Large intestine (tissue), 12 donors: Measurements from ENCODE around the gene GRB2. TPM values are rescaled to one million over a fixed set of nuclear protein-coding genes. Genes with fewer than 3 reads are reported as not detected.
"Not testable (repeated sequence)": the region's sequence is repeated elsewhere in the genome, so short reads cannot be mapped to it uniquely, and the experiment has no call there.

ENCODE experiments used
- DNase-seq, 2 donors: peaks; one replicate each; pipeline versions ENCODE4 v3.0.0 to v3.0.0-alpha.2; 2013
- H3K27ac ChIP-seq: one replicate; pipeline ENCODE4 v1.5.1; 2013; ENCODE audit warnings: low read length
- H3K27me3 ChIP-seq: 2 replicates; pipeline ENCODE4 v1.6.1; 2013; ENCODE audit warnings: low read length; ENCODE audit not compliant: control insufficient read depth, insufficient read depth
- H3K36me3 ChIP-seq: 2 replicates; pipeline ENCODE4 v1.6.1; 2013; ENCODE audit warnings: low read length; ENCODE audit not compliant: control insufficient read depth, insufficient read depth
- H3K4me1 ChIP-seq: one replicate; pipeline ENCODE4 v1.6.1; 2013; ENCODE audit warnings: low read length; ENCODE audit not compliant: control insufficient read depth, insufficient read depth
- H3K4me3 ChIP-seq: one replicate; pipeline ENCODE4 v1.5.1; 2013; ENCODE audit warnings: low read length
- H3K9me3 ChIP-seq: one replicate; pipeline ENCODE4 v1.6.1; 2013; ENCODE audit warnings: mild to moderate bottlenecking, low read depth, low read length, moderate library complexity; ENCODE audit not compliant: control insufficient read depth
- WGBS: methylation state at CpG from one replicate; pipeline ENCODE4 v1.1.5; 2013; ENCODE audit warnings: low lambda C conversion rate; ENCODE audit not compliant: insufficient coverage; 5-methylcytosine and 5-hydroxymethylcytosine counted together
- long read RNA-seq, 11 donors: transcript quantifications; one replicate each; lab custom pipeline, GENCODE V29; 2026
- polyA plus RNA-seq: library from polyadenylated mRNA; unstranded; fragments of 120-200 nt; gene quantifications from one replicate; pipeline ENCODE4 v1.2.1, GENCODE V29; 2013

Gene GRB2
- 67.7 TPM for polyA plus RNA-seq
- long read RNA-seq, donor 1, transcript GRB2-202 (6 exons, 3,248 nt): major isoform, 23 of 35 reads
- long read RNA-seq, donor 1, partial matches to known transcripts: 7 of 35 reads
- long read RNA-seq, donor 1, other reads (novel, unspliced or antisense): 0 of 35 reads
- long read RNA-seq, donor 2, transcript GRB2-205 (5 exons, 3,182 nt): minor isoform, 9 of 195 reads
- long read RNA-seq, donor 2, transcript GRB2-202 (6 exons, 3,248 nt): major isoform, 25 of 195 reads
- long read RNA-seq, donor 2, partial matches to known transcripts: 161 of 195 reads
- long read RNA-seq, donor 2, other reads (novel, unspliced or antisense): 0 of 195 reads
- long read RNA-seq, donor 3: 0 reads
- long read RNA-seq, donor 4, partial matches to known transcripts: 0 of 2 reads
- long read RNA-seq, donor 4, other reads (novel, unspliced or antisense): 0 of 2 reads
- long read RNA-seq, donor 5, transcript GRB2-205 (5 exons, 3,182 nt): minor isoform, 5 of 45 reads
- long read RNA-seq, donor 5, transcript GRB2-202 (6 exons, 3,248 nt): major isoform, 23 of 45 reads
- long read RNA-seq, donor 5, partial matches to known transcripts: 16 of 45 reads
- long read RNA-seq, donor 5, other reads (novel, unspliced or antisense): 0 of 45 reads
- long read RNA-seq, donor 6, transcript GRB2-202 (6 exons, 3,248 nt): major isoform, 37 of 56 reads
- long read RNA-seq, donor 6, transcript GRB2-205 (5 exons, 3,182 nt): minor isoform, 12 of 56 reads
- long read RNA-seq, donor 6, partial matches to known transcripts: 6 of 56 reads
- long read RNA-seq, donor 6, other reads (novel, unspliced or antisense): 0 of 56 reads
- long read RNA-seq, donor 7, transcript GRB2-202 (6 exons, 3,248 nt): major isoform, 15 of 19 reads
- long read RNA-seq, donor 7, partial matches to known transcripts: 0 of 19 reads
- long read RNA-seq, donor 7, other reads (novel, unspliced or antisense): 0 of 19 reads
- long read RNA-seq, donor 8, transcript GRB2-202 (6 exons, 3,248 nt): major isoform, 27 of 52 reads
- long read RNA-seq, donor 8, transcript GRB2-205 (5 exons, 3,182 nt): minor isoform, 11 of 52 reads
- long read RNA-seq, donor 8, partial matches to known transcripts: 10 of 52 reads
- long read RNA-seq, donor 8, other reads (novel, unspliced or antisense): 0 of 52 reads
- long read RNA-seq, donor 9, transcript GRB2-205 (5 exons, 3,182 nt): minor isoform, 12 of 29 reads
- long read RNA-seq, donor 9, transcript GRB2-202 (6 exons, 3,248 nt): major isoform, 16 of 29 reads
- long read RNA-seq, donor 9, partial matches to known transcripts: 0 of 29 reads
- long read RNA-seq, donor 9, other reads (novel, unspliced or antisense): 0 of 29 reads
- long read RNA-seq, donor 10, transcript GRB2-202 (6 exons, 3,248 nt): major isoform, 32 of 92 reads
- long read RNA-seq, donor 10, transcript GRB2-205 (5 exons, 3,182 nt): minor isoform, 6 of 92 reads
- long read RNA-seq, donor 10, partial matches to known transcripts: 52 of 92 reads
- long read RNA-seq, donor 10, other reads (novel, unspliced or antisense): 0 of 92 reads
- long read RNA-seq, donor 11, transcript GRB2-202 (6 exons, 3,248 nt): major isoform, 24 of 27 reads
- long read RNA-seq, donor 11, partial matches to known transcripts: 0 of 27 reads
- long read RNA-seq, donor 11, other reads (novel, unspliced or antisense): 0 of 27 reads

DNA sequence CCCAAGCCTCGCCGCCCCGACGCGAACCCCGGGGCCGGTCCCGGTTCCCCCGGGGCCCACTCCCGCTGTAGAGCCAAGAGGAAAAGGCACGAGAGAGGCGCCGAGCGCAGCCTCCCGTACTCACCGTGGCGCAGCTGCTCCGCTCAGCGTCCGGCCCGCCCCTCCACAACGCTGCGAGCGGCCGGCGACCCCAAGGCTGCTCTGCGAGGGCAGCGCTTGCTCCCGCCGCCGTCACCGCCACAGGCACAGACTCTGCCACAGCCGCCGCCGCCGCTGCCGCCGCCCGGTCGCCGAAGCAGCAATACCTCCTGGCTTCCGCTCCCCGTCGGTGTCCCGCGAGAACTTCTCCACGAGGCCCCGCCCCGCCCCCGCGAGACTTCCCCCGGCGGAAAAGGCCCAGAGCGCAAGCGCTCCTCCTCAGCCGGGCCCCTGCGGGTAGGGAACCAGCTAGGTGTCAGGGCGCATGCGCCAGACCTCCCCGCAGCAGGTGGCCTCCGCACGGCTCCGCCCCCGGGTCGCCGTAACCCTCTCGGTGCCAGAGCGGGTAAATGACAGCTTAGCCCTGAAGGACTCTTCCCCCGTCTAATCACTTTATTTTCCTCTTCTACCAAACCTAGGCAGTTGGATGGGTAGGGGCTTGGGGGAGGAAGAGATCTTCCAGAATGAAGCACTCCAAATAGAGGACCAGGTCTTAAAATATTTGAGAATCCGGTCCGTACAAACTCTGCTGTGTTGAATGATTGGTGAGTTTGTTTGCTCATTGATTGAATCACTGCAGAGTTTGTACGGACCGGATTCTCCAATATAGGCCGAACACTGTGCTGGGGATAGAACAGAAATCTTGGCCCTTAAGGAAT is at the start of gene GRB2:
Gene GRB2 (minus strand): TSS at position 314 of the 857 bp plus-strand sequence. CDS start 12,050 bp downstream, outside the sequence.
- peak within 1 kb of the TSS; percentile 87 for H3K27ac ChIP-seq
- H3K4me3 ChIP-seq: peak within 1 kb of the TSS; percentile 100
- DNase-seq: peak; percentile 97
- WGBS: no CpG with 5 or more reads among the region's 74 CpGs
- H3K36me3 ChIP-seq: no peaks in the 10 kb centered on the region
- no peaks in the 10 kb centered on the region for H3K9me3 ChIP-seq
- peaks cover 9% of the 10 kb centered on the region for H3K4me1 ChIP-seq
- H3K27me3 ChIP-seq: no peaks in the 10 kb centered on the region

DNA sequence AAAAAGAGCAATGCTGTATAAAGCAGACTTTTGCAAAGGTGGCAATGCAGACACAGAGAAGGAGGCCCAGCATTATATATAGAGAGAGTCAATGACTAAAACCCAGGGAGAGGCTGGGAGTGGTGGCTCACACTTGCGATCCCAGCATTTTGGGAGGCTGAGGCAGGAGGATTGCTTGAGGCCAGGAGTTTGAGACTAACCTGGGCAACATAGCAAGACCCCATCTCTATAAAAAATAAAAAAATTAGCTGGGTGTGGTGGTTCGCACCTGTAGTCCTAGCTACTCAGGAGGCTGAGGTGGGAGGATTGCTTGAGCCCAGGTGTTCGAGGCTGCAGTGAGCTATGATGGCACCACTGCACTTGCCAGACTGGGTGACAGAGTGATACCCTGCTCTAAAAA is 49.2 kb upstream of the GRB2 start:
- not testable (repeated sequence) for H3K36me3 ChIP-seq, H3K4me3 ChIP-seq, H3K27me3 ChIP-seq, H3K9me3 ChIP-seq, DNase-seq
- WGBS: 90% methylated on average over 2 of the region's 3 CpGs
- H3K27ac ChIP-seq: peak overlapping the region; percentile 98
- H3K4me1 ChIP-seq: peaks cover 26% of the 10 kb centered on the region

DNA sequence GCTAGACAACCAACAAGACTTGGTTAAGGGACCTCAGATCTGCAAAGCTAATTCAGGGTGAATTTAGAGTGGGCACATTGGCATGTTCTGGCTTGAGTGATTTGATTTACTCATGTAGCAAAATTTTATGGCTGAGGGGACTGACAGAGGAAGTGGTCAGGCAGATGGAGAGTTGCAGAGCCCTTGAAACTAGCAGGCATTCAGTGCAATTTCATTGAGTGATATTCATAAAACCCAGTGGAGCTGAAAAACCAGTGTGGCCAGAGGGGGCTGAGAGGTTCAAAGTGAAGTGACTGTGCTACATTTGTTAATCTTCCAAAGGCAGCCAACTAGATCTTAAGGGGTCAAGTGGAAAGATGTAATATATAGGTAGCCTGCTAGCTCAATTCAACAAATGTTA is 48.7 kb upstream of the GRB2 start:
- Histone ChIP-seq H3K27ac (no peak overlapping the region), H3K4me1 (peaks cover 22% of the 10 kb centered on the region), H3K4me3 (no peak overlapping the region), H3K27me3 (no peaks in the 10 kb centered on the region), H3K36me3 (no peaks in the 10 kb centered on the region), H3K9me3 (no peaks in the 10 kb centered on the region)
- no peak for DNase-seq

DNA sequence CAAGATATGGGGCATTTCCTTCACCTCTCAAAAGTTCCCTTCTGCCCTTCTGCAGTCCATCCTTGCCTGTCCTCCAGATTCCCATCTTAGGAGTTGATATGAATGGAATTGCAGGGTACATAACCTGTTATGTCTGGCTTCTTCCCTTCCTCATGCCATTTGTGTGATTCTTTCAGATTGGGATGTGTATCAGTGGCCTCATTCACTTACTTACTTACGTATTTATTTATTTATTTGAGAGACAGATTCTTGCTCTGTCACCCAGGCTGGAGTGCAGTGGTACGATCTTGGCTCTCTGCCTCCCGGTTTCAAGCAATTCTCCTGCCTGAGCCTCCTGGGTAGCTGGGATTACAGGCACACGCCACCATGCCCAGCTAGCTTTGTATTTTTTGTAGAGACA is 44.8 kb upstream of the GRB2 start:
- Histone ChIP-seq H3K27me3 (no peaks in the 10 kb centered on the region), H3K4me3 (no peak overlapping the region), H3K9me3 (no peaks in the 10 kb centered on the region), H3K27ac (no peak overlapping the region), H3K4me1 (peaks cover 4% of the 10 kb centered on the region), H3K36me3 (no peaks in the 10 kb centered on the region)
- WGBS: no CpG with 5 or more reads among the region's 4 CpGs
- DNase-seq: no peak

DNA sequence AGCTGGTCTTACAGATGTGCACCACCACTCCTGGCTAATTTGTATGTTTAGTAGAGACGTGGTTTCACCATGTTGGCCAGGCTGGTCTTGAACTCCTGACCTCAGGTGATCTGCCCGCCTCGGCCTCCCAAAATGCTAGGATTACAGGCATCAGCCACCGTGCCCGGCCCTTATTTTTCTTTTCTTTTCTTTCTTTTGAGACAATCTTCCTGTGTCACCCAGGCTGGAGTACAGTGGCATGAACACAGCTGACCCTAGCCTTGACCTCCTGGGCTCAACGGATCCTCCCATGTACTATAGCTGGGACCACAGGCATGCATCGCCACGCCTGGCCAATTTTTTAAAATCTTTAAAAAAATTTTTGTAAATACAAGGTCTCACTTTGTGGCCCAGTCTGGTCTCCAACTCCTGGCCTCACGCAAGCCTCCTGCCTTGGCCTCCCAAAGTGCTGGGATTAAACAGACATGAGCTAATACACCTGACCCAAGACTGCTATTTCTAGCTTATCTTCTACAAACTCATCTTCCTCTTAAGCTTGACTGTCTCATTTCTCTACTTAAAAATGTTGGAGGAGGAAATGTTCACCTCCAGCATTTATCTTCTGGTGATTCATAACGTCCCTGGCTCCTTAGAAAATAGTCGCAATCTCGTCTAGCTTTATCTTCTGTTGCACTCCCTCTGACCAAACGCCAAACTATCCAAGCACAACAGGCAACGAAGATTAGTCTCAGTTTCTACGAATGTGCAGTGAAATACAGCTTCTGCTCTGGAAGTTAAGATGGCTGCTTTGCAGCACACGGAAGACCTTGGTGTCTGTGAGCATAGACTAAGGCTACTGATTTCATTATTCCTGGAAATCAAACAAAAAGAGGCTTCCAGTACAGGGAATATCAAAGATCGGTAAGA is 42.7 kb upstream of the GRB2 start:
- no peak for DNase-seq
- WGBS: no CpG with 5 or more reads among the region's 17 CpGs
- Histone ChIP-seq H3K27me3 (no peaks in the 10 kb centered on the region), H3K9me3 (no peaks in the 10 kb centered on the region), H3K36me3 (no peaks in the 10 kb centered on the region), H3K27ac (no peak overlapping the region), H3K4me3 (no peak overlapping the region), H3K4me1 (no peaks in the 10 kb centered on the region)

DNA sequence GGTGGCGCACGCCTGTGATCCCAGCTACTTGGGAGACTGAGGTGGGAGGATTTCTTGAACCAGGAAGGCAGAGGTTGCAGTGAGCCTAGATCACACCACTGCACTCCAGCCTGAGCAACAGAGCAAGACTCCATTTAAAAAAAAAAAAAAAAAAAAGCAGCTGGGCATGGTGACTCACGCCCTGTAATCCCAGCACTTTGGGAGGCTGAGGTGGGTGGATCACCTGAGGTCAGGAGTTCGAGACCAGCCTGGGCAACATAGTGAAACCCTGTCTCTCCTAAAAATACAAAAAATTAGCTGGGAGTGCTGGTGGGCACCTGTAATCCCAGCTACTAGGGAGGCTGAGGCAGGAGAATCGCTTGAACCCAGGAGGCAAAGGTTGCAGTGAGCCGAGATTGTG is 40.4 kb upstream of the GRB2 start:
- WGBS: no CpG with 5 or more reads among the region's 6 CpGs
- not testable (repeated sequence) for H3K9me3 ChIP-seq, H3K4me3 ChIP-seq, H3K36me3 ChIP-seq, H3K27me3 ChIP-seq, H3K27ac ChIP-seq, DNase-seq, H3K4me1 ChIP-seq

DNA sequence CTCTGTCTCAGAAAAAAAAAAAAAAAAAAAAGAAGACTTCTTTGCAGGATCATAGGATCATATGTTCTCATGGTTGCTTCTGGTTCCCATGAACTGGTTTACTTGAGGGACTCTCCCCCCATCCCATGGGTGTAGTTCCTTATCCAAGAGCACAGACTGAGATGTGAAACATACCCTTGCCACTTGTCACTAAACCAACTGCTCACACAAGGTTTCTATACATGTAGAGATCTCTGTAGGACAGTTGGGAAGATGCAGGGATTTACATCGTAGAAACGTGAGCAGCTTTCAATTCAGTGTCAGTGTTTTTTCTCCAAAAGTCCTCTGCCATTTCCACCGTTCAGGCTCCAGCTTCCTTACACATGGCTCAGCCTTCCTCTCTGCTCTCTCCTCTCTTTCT is 39.8 kb upstream of the GRB2 start:
- Histone ChIP-seq H3K4me3 (no peak overlapping the region), H3K27ac (no peak overlapping the region), H3K9me3 (no peaks in the 10 kb centered on the region), H3K36me3 (no peaks in the 10 kb centered on the region), H3K4me1 (no peaks in the 10 kb centered on the region), H3K27me3 (no peaks in the 10 kb centered on the region)
- WGBS: 60% methylated on average over 1 of the region's 3 CpGs
- no peak for DNase-seq

DNA sequence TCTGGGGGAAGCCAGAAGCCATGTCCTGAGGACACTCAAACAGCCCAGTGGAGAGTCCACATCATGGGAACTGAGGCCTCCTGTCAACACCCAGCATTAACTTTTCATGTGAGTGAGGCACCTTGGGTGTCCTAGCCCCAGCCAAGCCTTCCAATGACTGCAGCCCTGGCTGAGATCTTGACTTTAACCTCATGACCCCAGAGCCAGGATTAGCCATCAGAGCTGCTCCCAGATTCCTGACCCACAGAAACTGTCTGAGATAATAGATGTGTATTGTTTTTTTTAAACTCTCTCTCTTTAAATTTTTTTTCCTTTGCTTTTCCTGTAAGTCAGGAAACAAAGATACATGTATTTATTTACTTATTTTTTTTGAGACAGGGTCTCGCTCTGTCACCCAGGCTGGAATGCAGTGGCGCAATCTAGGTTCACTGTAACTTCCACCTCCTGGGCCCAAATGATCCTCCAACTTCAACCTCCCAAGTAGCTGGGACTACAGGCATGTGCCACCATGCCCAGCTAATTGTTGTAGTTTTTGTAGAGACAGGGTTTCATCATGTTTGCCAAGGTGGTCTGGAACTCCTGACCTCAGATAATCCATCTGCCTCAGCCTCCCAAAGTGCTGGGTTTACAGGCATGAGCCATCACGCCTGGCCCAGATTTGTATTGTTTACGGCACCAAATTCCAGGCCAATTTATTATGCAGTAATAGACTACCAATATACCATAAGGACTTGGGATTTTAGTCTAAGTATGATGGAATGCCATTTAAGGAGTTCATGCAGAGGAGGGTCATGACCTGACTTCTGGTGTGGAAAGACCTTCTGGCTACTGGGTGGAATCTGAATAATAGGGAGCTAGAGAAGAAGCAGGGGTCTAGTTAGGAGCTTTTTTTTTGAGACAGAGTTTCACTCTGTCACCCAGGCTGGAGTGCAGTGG is 37.0 kb upstream of the GRB2 start:
- H3K36me3 ChIP-seq: no peaks in the 10 kb centered on the region
- DNase-seq: no peak
- no peak overlapping the region for H3K4me3 ChIP-seq
- no peak overlapping the region for H3K27ac ChIP-seq
- no peaks in the 10 kb centered on the region for H3K4me1 ChIP-seq
- no CpG with 5 or more reads among the region's 4 CpGs for WGBS
- no peaks in the 10 kb centered on the region for H3K9me3 ChIP-seq
- no peaks in the 10 kb centered on the region for H3K27me3 ChIP-seq
